ENCODE data around the gene VPS26A.
A peak's percentile ranks its signal among the peaks of the same experiment; 100 is the strongest.

VPS26A gene

GRCh38 chr10:69088471-69088769 is 35.6 kb upstream of the VPS26A start:
- TF ChIP-seq, protein P1, sequence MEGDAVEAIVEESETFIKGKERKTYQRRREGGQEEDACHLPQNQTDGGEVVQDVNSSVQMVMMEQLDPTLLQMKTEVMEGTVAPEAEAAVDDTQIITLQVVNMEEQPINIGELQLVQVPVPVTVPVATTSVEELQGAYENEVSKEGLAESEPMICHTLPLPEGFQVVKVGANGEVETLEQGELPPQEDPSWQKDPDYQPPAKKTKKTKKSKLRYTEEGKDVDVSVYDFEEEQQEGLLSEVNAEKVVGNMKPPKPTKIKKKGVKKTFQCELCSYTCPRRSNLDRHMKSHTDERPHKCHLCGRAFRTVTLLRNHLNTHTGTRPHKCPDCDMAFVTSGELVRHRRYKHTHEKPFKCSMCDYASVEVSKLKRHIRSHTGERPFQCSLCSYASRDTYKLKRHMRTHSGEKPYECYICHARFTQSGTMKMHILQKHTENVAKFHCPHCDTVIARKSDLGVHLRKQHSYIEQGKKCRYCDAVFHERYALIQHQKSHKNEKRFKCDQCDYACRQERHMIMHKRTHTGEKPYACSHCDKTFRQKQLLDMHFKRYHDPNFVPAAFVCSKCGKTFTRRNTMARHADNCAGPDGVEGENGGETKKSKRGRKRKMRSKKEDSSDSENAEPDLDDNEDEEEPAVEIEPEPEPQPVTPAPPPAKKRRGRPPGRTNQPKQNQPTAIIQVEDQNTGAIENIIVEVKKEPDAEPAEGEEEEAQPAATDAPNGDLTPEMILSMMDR (IDR thresholded peaks at IDR 0.05): no peak

DNA sequence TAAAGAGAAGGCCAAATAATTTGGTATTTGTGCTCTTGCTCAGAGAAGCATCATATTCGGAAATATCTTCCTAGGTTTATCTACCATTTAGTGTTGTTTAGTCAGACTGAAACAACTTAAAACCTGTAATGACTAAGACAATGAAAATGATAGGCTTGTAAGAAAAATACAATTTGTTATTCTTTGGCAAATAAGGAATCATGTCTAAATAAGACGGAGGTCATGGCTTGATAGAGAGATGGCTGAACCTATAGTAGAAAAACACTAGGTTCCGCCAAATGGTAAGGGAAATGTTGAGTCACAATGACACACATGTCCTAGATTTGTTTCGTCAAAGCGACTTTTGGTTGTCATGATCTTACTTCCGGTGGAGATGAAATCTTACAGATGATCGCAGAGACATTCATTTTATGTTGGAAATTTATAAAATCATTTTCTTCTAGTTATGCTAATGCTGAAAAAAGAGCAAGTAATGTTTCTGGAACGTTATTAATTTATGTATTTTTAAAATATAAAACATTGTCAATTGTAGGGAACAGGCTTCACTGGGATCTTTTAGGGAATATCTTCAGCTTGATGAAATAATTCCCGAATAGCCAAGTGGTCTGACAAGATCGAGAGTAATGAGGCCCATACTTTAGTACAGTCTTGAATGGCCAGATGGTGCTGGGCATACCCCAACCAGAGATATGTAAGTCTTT is 35.0 kb upstream of the VPS26A start:
- TF ChIP-seq, protein P1 (IDR thresholded peaks at IDR 0.05): no peak

GRCh38 chr10:69089638-69090599 is 34.1 kb upstream of the VPS26A start:
- TF ChIP-seq, protein P1 (IDR thresholded peaks at IDR 0.05): no peak

DNA sequence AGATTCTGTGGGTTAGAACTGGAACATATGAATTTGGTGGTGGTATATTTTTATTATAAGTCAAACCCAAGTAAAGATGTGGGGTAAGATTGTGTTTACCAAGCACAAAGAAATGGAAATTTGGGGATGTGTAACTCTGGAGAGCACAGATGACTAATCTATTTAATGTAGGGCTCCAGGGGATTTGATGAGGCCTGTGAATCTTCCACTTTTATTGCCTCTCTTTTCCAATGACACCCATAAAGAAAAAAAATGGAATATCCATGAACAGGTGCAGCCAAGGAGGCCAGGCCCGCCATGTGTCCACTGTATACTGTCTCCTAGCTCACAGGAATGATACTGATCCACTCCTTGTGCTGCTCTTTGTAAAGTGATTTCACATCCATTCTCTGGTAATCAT is 33.3 kb upstream of the VPS26A start:
- TF ChIP-seq, protein P1 (IDR thresholded peaks at IDR 0.05): no peak

DNA sequence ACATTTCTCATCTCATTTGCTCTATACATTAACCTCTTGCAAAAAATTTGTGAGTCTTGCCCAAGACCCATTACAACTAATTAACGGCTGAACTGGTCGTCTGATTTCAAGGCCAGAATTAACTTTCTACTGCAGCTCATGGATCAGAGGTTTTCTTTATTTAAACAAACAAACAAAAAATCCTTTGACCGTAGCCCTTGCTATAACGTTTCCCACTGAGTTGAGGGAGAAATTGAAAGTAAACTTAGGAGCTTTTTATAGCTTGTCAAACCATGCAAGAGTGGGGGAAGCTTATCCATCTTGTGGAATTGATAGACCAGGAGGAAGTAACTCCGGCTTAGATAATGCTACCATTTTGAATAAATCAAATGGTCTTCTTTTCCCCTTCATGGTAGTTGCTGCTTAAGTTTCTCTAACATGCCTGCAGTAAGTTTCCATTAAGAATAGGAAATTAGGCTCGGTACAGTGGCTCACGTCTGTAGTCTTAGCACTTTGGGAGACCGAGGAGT is 32.8 kb upstream of the VPS26A start:
- TF ChIP-seq, protein P1 (IDR thresholded peaks at IDR 0.05): no peak

DNA sequence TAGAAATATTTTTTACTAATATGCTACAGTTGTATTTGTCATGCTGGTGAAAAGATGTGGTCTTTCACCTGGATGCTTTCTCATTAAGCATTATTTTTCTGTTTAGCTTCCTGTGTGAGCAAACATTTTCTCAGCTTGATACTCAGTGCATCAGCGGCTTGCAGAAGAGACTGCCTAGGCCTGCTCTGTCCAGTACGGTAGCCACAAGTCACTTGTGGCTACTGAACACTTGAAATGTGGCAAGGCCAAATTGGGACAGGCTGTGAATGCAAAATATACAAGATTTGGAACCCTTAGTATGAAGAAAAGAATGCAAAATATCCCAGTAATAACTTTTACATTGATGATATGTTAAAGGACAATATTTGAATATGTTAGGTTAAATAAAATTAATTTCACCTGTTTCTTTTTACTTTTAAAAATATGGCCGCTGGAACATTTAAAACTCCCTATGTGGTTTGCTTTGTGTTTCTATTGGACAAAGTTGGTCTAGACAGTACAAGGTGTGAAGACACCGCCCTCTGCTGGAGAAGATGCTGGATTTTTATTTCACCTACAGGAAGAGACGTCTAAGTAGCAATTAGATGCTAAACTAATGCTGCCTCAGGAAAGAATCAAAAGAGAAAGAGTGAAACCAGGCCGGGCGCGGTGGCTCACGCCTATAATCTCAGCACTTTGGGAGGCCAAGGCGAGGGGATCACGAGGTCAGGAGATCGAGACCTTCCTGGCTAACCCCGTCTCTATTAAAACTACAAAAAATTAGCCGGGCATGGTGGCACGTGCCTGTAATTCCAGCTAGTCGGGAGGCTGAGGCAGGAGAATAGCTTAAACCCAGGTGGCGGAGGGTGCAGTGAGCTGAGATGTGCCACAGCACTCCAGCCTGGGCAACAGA is 30.8 kb upstream of the VPS26A start:
- TF ChIP-seq, protein P1 (IDR thresholded peaks at IDR 0.05): peak; percentile 77

GRCh38 chr10:69093933-69094332 is 30.0 kb upstream of the VPS26A start:
- TF ChIP-seq, protein P1 (IDR thresholded peaks at IDR 0.05): no peak

Measured in LNCAP (cell line).